Measurements from ENCODE around the gene POTEE. TPM values are rescaled to one million over a fixed set of nuclear protein-coding genes. Genes with fewer than 3 reads are reported as not detected.
"Not testable (repeated sequence)": the region's sequence is repeated elsewhere in the genome, so short reads cannot be mapped to it uniquely, and the experiment has no call there.

Gene POTEE
- polyA plus RNA-seq, 4 donors, result 0.01 TPM; not detected in 3

GRCh38 chr2:131201098-131201497, 8.2 kb upstream of the POTEE start:
- H3K9me3 ChIP-seq (ENCODE audit: control insufficient read depth in 2 of 2, insufficient read depth in 1 of 2, low read depth in 1 of 2, low read length in 1 of 2), result no peaks in the 10 kb centered on the region
- FAIRE-seq (no peak), DNase-seq (no peak)
- no peaks in the 10 kb centered on the region for H3K4me1 ChIP-seq (ENCODE audit: control insufficient read depth in 3 of 3, insufficient read depth in 2 of 3, low read depth in 1 of 3, low read length in 2 of 3)
- H3K27me3 ChIP-seq (ENCODE audit: control insufficient read depth in 3 of 3, insufficient read depth in 3 of 3, low read length in 3 of 3), result no peaks in the 10 kb centered on the region
- no peak overlapping the region for H3K27ac ChIP-seq (ENCODE audit: low read depth in 1 of 3, low read length in 2 of 3)
- H3K4me3 ChIP-seq (ENCODE audit: low read depth in 1 of 3, low read length in 3 of 3), result no peak overlapping the region
- no peaks in the 10 kb centered on the region for H3K36me3 ChIP-seq (ENCODE audit: control insufficient read depth in 3 of 3, insufficient read depth in 2 of 3, low read depth in 1 of 3, low read length in 3 of 3)
- 85 to 92% (median 89%) methylated on average over 14 of the region's 14 CpGs for WGBS, 3 donors

GRCh38 chr2:131207839-131208238, 1.5 kb upstream of the POTEE start:
- not testable (repeated sequence) for H3K4me1 ChIP-seq (ENCODE audit: control insufficient read depth in 3 of 3, insufficient read depth in 2 of 3, low read depth in 1 of 3, low read length in 2 of 3); H3K36me3 ChIP-seq (ENCODE audit: control insufficient read depth in 3 of 3, insufficient read depth in 2 of 3, low read depth in 1 of 3, low read length in 3 of 3); H3K9me3 ChIP-seq (ENCODE audit: control insufficient read depth in 2 of 2, insufficient read depth in 1 of 2, low read depth in 1 of 2, low read length in 1 of 2); H3K27ac ChIP-seq (ENCODE audit: low read depth in 1 of 3, low read length in 2 of 3); FAIRE-seq; H3K4me3 ChIP-seq (ENCODE audit: low read depth in 1 of 3, low read length in 3 of 3); H3K27me3 ChIP-seq (ENCODE audit: control insufficient read depth in 3 of 3, insufficient read depth in 3 of 3, low read length in 3 of 3); DNase-seq
- WGBS, 3 donors, result 85 to 90% (median 86%) methylated on average over 3 to 7 of the region's 9 CpGs

GRCh38 chr2:131209773-131210104, 403 bp downstream of the POTEE start:
- not testable (repeated sequence) for H3K27ac ChIP-seq (ENCODE audit: low read depth in 1 of 3, low read length in 2 of 3); DNase-seq; FAIRE-seq; H3K27me3 ChIP-seq (ENCODE audit: control insufficient read depth in 3 of 3, insufficient read depth in 3 of 3, low read length in 3 of 3); H3K9me3 ChIP-seq (ENCODE audit: control insufficient read depth in 2 of 2, insufficient read depth in 1 of 2, low read depth in 1 of 2, low read length in 1 of 2); H3K36me3 ChIP-seq (ENCODE audit: control insufficient read depth in 3 of 3, insufficient read depth in 2 of 3, low read depth in 1 of 3, low read length in 3 of 3); H3K4me3 ChIP-seq (ENCODE audit: low read depth in 1 of 3, low read length in 3 of 3); H3K4me1 ChIP-seq (ENCODE audit: control insufficient read depth in 3 of 3, insufficient read depth in 2 of 3, low read depth in 1 of 3, low read length in 2 of 3)
- WGBS, 3 donors, result 85 to 91% (median 88%) methylated on average over 3 to 14 of the region's 14 CpGs

- FAIRE-seq; H3K27me3 ChIP-seq (ENCODE audit: control insufficient read depth in 3 of 3, insufficient read depth in 3 of 3, low read length in 3 of 3); H3K9me3 ChIP-seq (ENCODE audit: control insufficient read depth in 2 of 2, insufficient read depth in 1 of 2, low read depth in 1 of 2, low read length in 1 of 2); DNase-seq; H3K4me1 ChIP-seq (ENCODE audit: control insufficient read depth in 3 of 3, insufficient read depth in 2 of 3, low read depth in 1 of 3, low read length in 2 of 3); H3K27ac ChIP-seq (ENCODE audit: low read depth in 1 of 3, low read length in 2 of 3); H3K36me3 ChIP-seq (ENCODE audit: control insufficient read depth in 3 of 3, insufficient read depth in 2 of 3, low read depth in 1 of 3, low read length in 3 of 3); H3K4me3 ChIP-seq (ENCODE audit: low read depth in 1 of 3, low read length in 3 of 3): not testable (repeated sequence)
- 79 to 88% (median 83%) methylated on average over 8 to 13 of the region's 22 CpGs for WGBS, 3 donors
Measured at GRCh38 chr2:131210434-131211211, 1.3 kb downstream of the POTEE start.

GRCh38 chr2:131217238-131217986, 8.1 kb downstream of the POTEE start:
- DNase-seq; H3K36me3 ChIP-seq (ENCODE audit: control insufficient read depth in 3 of 3, insufficient read depth in 2 of 3, low read depth in 1 of 3, low read length in 3 of 3); H3K4me1 ChIP-seq (ENCODE audit: control insufficient read depth in 3 of 3, insufficient read depth in 2 of 3, low read depth in 1 of 3, low read length in 2 of 3); H3K9me3 ChIP-seq (ENCODE audit: control insufficient read depth in 2 of 2, insufficient read depth in 1 of 2, low read depth in 1 of 2, low read length in 1 of 2); H3K27ac ChIP-seq (ENCODE audit: low read depth in 1 of 3, low read length in 2 of 3); H3K27me3 ChIP-seq (ENCODE audit: control insufficient read depth in 3 of 3, insufficient read depth in 3 of 3, low read length in 3 of 3); FAIRE-seq; H3K4me3 ChIP-seq (ENCODE audit: low read depth in 1 of 3, low read length in 3 of 3): not testable (repeated sequence)
- WGBS, 3 donors, result 94 to 98% (median 95%) methylated on average over 18 to 43 of the region's 60 CpGs

- peak in 1 of 2 donors; percentile 16 for DNase-seq
- not testable (repeated sequence) for H3K9me3 ChIP-seq (ENCODE audit: control insufficient read depth in 2 of 2, insufficient read depth in 1 of 2, low read depth in 1 of 2, low read length in 1 of 2); H3K27me3 ChIP-seq (ENCODE audit: control insufficient read depth in 3 of 3, insufficient read depth in 3 of 3, low read length in 3 of 3); H3K36me3 ChIP-seq (ENCODE audit: control insufficient read depth in 3 of 3, insufficient read depth in 2 of 3, low read depth in 1 of 3, low read length in 3 of 3); H3K27ac ChIP-seq (ENCODE audit: low read depth in 1 of 3, low read length in 2 of 3); H3K4me3 ChIP-seq (ENCODE audit: low read depth in 1 of 3, low read length in 3 of 3); FAIRE-seq; H3K4me1 ChIP-seq (ENCODE audit: control insufficient read depth in 3 of 3, insufficient read depth in 2 of 3, low read depth in 1 of 3, low read length in 2 of 3)
- 34 to 49% (median 38%) methylated on average over 7 to 8 of the region's 10 CpGs for WGBS, 3 donors
Measured at GRCh38 chr2:131235543-131236449, 26.5 kb downstream of the POTEE start.

Other genes starting within 250 kb of the POTEE start
- 10 to 100 TPM; 25.5 to 78.7 (median 38.0) TPM for gene FAM168B, start 116.1 kb upstream of the POTEE start, polyA plus RNA-seq
- 100 to 1,000 TPM in 1 of 4 donors, 10 to 100 TPM in 3; 40.3 to 134 (median 66.4) TPM for gene PLEKHB2, start 104.2 kb upstream of the POTEE start, polyA plus RNA-seq
- gene RAB6D, start 154.6 kb downstream of the POTEE start, polyA plus RNA-seq, result under 1 TPM in 3 of 4 donors, not detected in 1; 0.22 to 0.63 (median 0.37) TPM

Measured in small intestine (tissue), 7 donors.